Mesendoderm (in vitro differentiated cells): Measurements from ENCODE around the gene RAI14.

ENCODE experiments used
- DNase-seq: peaks from one replicate; pipeline ENCODE4 v3.0.0; 2013
- H2AK5ac ChIP-seq: 2 replicates; pipeline ENCODE4 v1.6.1; 2013; ENCODE audit warnings: low read length, inconsistent platforms
- H2BK120ac ChIP-seq: 2 replicates; pipeline ENCODE4 v1.6.1; 2013; ENCODE audit warnings: low read depth, mild to moderate bottlenecking, low read length, moderate library complexity, mixed read lengths
- H2BK15ac ChIP-seq: replicated peaks from 2 replicates; pipeline ENCODE4 v1.6.1; 2013; ENCODE audit warnings: low read depth, mild to moderate bottlenecking, moderate library complexity
- H2BK5ac ChIP-seq: 2 replicates; pipeline ENCODE4 v1.6.1; 2013; ENCODE audit warnings: low read length, inconsistent platforms
- H3K18ac ChIP-seq: 2 replicates; pipeline ENCODE4 v1.6.1; 2013; ENCODE audit warnings: mild to moderate bottlenecking, low read length, mixed read lengths
- H3K23ac ChIP-seq: one replicate; pipeline ENCODE4 v1.6.1; 2013; ENCODE audit warnings: low read length
- H3K27ac ChIP-seq: 2 replicates; pipeline ENCODE4 v1.5.1; 2013; ENCODE audit warnings: low read depth, mild to moderate bottlenecking, inconsistent platforms, low read length, moderate library complexity
- H3K27me3 ChIP-seq: 2 replicates; pipeline ENCODE4 v1.6.1; 2013; ENCODE audit warnings: low read length, control low read depth, mild to moderate bottlenecking, inconsistent platforms; ENCODE audit not compliant: insufficient read depth, poor library complexity
- H3K36me3 ChIP-seq: 2 replicates; pipeline ENCODE4 v1.6.1; 2013; ENCODE audit warnings: low read length, inconsistent platforms; ENCODE audit not compliant: control insufficient read depth, insufficient read depth
- H3K4ac ChIP-seq: one replicate; pipeline ENCODE4 v1.6.1; 2013; ENCODE audit warnings: low read depth, mild to moderate bottlenecking, low read length, moderate library complexity
- H3K4me1 ChIP-seq: 2 replicates; pipeline ENCODE4 v1.6.1; 2013; ENCODE audit warnings: low read depth, low read length, inconsistent platforms; ENCODE audit not compliant: control insufficient read depth
- H3K4me2 ChIP-seq: 2 replicates; pipeline ENCODE4 v1.6.1; 2013; ENCODE audit warnings: low read length
- H3K4me3 ChIP-seq: 2 replicates; pipeline ENCODE4 v1.5.1; 2013; ENCODE audit warnings: mild to moderate bottlenecking, low read length
- H3K56ac ChIP-seq: one replicate; pipeline ENCODE4 v1.6.1; 2013; ENCODE audit warnings: low read length
- H3K79me1 ChIP-seq: 2 replicates; pipeline ENCODE4 v1.6.1; 2013; ENCODE audit warnings: low read length, inconsistent platforms
- H3K79me2 ChIP-seq: 2 replicates; pipeline ENCODE4 v1.6.1; 2013; ENCODE audit warnings: mild to moderate bottlenecking, low read length; ENCODE audit not compliant: control insufficient read depth, insufficient read depth
- H3K9ac ChIP-seq: 2 replicates; pipeline ENCODE4 v1.6.1; 2013; ENCODE audit warnings: low read length, inconsistent platforms
- H4K5ac ChIP-seq: one replicate; pipeline ENCODE4 v1.6.1; 2013; ENCODE audit warnings: low read length
- H4K8ac ChIP-seq: one replicate; pipeline ENCODE4 v1.6.1; 2013; ENCODE audit warnings: low read depth, mild to moderate bottlenecking, control low read depth, low read length, moderate library complexity
- WGBS: extraction: QIAGEN DNeasy Blood & Tissue Kit; methylation state at CpG from one replicate; pipeline ENCODE4 v1.1.7; 2013; ENCODE audit warnings: low lambda C conversion rate, missing lambda C conversion rate; ENCODE audit not compliant: insufficient coverage; ENCODE audit errors: extremely low coverage; 5-methylcytosine and 5-hydroxymethylcytosine counted together

RAI14 gene

DNA sequence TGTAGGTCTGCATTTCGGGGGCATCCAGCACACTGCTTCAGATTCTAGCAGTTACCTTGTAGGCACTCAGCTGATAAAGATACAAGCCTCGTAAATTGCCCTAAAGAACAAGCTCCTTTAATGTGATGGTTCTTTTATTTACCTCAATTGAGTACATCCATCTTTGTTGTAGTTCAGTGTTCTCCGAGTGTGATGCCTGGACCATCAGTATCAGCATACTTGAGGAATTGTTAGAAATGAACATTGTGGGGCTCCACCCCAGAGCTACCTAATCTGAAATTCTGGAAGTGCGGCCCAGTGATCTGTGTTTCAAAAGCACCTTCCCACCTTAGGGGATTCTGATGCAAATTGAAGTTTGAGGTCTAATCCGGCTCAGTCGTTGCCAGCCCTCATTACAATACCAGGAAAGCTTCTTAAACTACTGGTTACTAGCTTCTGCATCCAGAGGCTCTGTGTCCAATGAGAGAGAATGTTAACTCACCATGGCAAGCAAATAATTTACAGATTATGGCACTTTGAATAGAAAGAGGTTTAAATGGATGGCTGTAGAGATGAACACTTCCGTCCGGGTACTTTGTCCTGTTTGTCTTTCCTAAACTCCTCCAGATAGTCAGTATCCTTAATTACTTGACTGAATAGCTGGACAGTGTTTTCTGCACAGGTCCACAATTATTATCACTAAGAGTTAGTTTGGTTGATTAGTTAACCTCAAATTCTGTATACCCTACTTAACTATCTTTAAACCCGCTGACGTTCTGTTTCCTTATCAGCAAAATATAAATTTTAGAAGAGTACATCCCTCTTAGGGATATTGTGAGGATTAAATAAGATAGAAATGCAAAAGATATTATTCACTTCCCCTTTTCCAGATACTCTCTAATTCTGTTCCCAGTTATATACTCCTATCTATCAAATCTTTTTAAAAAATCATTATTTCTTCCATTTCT lies 47.9 kb downstream of the RAI14 start:
- Histone ChIP-seq H2BK5ac (no peak overlapping the region), H3K9ac (no peak overlapping the region), H3K23ac (no peak overlapping the region), H3K4ac (no peak overlapping the region), H3K4me1 (peaks cover 14% of the 10 kb centered on the region), H3K56ac (peak overlapping the region; percentile 51), H3K18ac (no peak overlapping the region), H4K5ac (no peak overlapping the region), H3K4me3 (no peak overlapping the region), H2BK15ac (no peak overlapping the region), H3K27ac (no peak overlapping the region), H3K27me3 (no peaks in the 10 kb centered on the region), H3K36me3 (peaks cover 3% of the 10 kb centered on the region), H3K4me2 (no peak overlapping the region), H2AK5ac (no peak overlapping the region), H4K8ac (no peak overlapping the region), H2BK120ac (no peak overlapping the region), H3K79me2 (peaks cover 27% of the 10 kb centered on the region), H3K79me1 (peaks cover 13% of the 10 kb centered on the region)
- DNase-seq: peak; percentile 45
- WGBS: no CpG with 5 or more reads among the region's 10 CpGs

- Histone ChIP-seq H2BK15ac (no peak overlapping the region), H2BK120ac (no peak overlapping the region), H3K18ac (no peak overlapping the region), H3K79me2 (peaks cover 22% of the 10 kb centered on the region), H3K27me3 (no peaks in the 10 kb centered on the region), H2BK5ac (no peak overlapping the region), H3K27ac (no peak overlapping the region), H3K79me1 (peaks cover 12% of the 10 kb centered on the region), H2AK5ac (no peak overlapping the region), H3K56ac (no peak overlapping the region), H3K36me3 (no peaks in the 10 kb centered on the region), H3K4me1 (peaks cover 5% of the 10 kb centered on the region), H3K4me2 (no peak overlapping the region), H3K9ac (no peak overlapping the region), H3K4ac (no peak overlapping the region), H4K5ac (no peak overlapping the region), H3K4me3 (no peak overlapping the region), H4K8ac (no peak overlapping the region), H3K23ac (no peak overlapping the region)
- no CpG with 5 or more reads among the region's 1 CpG for WGBS
- DNase-seq: no peak
These were observed 50.0 kb downstream of the RAI14 start for GRCh38 chr5:34706084-34706483.

- H2BK120ac ChIP-seq: no peak overlapping the region
- no peak overlapping the region for H3K56ac ChIP-seq
- no peak overlapping the region for H3K4ac ChIP-seq
- H3K27ac ChIP-seq: no peak overlapping the region
- no peak overlapping the region for H4K8ac ChIP-seq
- H4K5ac ChIP-seq: no peak overlapping the region
- no peaks in the 10 kb centered on the region for H3K27me3 ChIP-seq
- WGBS: no CpG with 5 or more reads among the region's 5 CpGs
- H2BK15ac ChIP-seq: no peak overlapping the region
- no peak overlapping the region for H3K4me2 ChIP-seq
- peaks cover 14% of the 10 kb centered on the region for H3K79me1 ChIP-seq
- DNase-seq: no peak
- H3K4me1 ChIP-seq: peaks cover 5% of the 10 kb centered on the region
- no peaks in the 10 kb centered on the region for H3K36me3 ChIP-seq
- H3K9ac ChIP-seq: no peak overlapping the region
- H3K4me3 ChIP-seq: no peak overlapping the region
- no peak overlapping the region for H2AK5ac ChIP-seq
- H3K23ac ChIP-seq: no peak overlapping the region
- peaks cover 23% of the 10 kb centered on the region for H3K79me2 ChIP-seq
- no peak overlapping the region for H3K18ac ChIP-seq
- H2BK5ac ChIP-seq: no peak overlapping the region
These were observed 51.5 kb downstream of the RAI14 start for GRCh38 chr5:34707451-34708107.

DNA sequence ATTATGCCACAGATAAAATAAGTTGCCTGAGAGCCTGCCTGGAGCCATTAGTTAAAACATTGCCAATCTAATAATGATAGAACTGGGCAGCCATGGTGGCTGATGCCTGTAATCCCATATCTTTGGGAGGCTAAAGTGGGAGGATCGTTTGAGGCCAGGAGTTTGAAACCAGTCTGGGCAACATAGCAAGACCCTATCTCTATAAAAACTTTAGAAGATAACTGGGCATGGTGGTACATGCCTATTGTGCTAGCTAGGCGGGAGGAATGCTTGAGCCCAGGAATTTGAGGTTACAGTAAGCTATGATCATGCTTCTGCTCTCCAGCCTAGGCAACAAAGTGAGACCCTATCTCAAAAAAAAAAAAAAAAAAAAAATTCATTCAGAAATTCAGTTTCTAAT lies 52.6 kb downstream of the RAI14 start:
- no peak overlapping the region for H3K9ac ChIP-seq

GRCh38 chr5:34709861-34710673 lies 53.9 kb downstream of the RAI14 start:
- Histone ChIP-seq H3K79me1 (peaks cover 9% of the 10 kb centered on the region), H3K56ac (no peak overlapping the region), H3K4me1 (peaks cover 2% of the 10 kb centered on the region), H3K36me3 (no peaks in the 10 kb centered on the region), H2BK5ac (no peak overlapping the region), H3K23ac (no peak overlapping the region), H3K18ac (no peak overlapping the region), H4K8ac (no peak overlapping the region), H2BK15ac (no peak overlapping the region), H4K5ac (no peak overlapping the region), H2BK120ac (no peak overlapping the region), H3K27me3 (no peaks in the 10 kb centered on the region), H3K79me2 (peaks cover 23% of the 10 kb centered on the region), H2AK5ac (no peak overlapping the region), H3K4ac (no peak overlapping the region), H3K4me2 (no peak overlapping the region), H3K9ac (no peak overlapping the region), H3K27ac (no peak overlapping the region), H3K4me3 (no peak overlapping the region)
- no CpG with 5 or more reads among the region's 6 CpGs for WGBS
- DNase-seq: peak; percentile 50

More for the DNA sequence above, 52.6 kb downstream of the RAI14 start:
- Histone ChIP-seq H3K27me3 (no peaks in the 10 kb centered on the region), H3K4me2 (no peak overlapping the region), H3K23ac (no peak overlapping the region), H3K4me1 (peaks cover 3% of the 10 kb centered on the region), H4K5ac (no peak overlapping the region), H3K79me1 (peaks cover 13% of the 10 kb centered on the region), H2AK5ac (no peak overlapping the region), H3K56ac (no peak overlapping the region), H2BK120ac (no peak overlapping the region), H3K4ac (no peak overlapping the region), H3K18ac (no peak overlapping the region), H3K4me3 (no peak overlapping the region), H2BK15ac (no peak overlapping the region), H4K8ac (no peak overlapping the region), H3K79me2 (peaks cover 25% of the 10 kb centered on the region), H3K27ac (no peak overlapping the region), H3K36me3 (no peaks in the 10 kb centered on the region), H2BK5ac (no peak overlapping the region)
- no peak for DNase-seq
- WGBS: no CpG with 5 or more reads among the region's 2 CpGs
